Measurements from ENCODE around the gene FAM151A.
A peak's percentile ranks its signal among the peaks of the same experiment; 100 is the strongest.

The FAM151A gene

DNA sequence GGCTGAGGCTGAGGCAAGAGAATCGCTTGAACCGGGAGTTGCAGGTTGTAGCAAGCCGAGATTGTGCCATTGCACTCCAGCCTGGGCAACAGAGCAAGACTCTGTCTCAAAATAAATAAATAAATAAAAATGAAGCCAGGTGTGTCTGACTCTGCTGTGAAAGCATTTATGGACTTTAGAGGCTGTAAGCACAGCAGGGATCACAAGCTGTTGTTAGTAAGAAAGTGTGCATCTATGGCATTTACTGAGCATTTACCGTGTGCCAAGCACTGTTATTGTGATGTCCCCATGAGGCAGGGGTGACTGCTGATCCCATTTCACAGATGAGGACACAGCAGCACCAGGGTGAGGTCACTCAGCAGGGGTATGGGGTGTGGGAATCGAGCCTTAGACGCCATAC is 20.1 kb downstream of the FAM151A start:
- no peak for DNase-seq

GRCh38 chr1:54602554-54602953 is 20.8 kb downstream of the FAM151A start:
- DNase-seq, result no peak

DNA sequence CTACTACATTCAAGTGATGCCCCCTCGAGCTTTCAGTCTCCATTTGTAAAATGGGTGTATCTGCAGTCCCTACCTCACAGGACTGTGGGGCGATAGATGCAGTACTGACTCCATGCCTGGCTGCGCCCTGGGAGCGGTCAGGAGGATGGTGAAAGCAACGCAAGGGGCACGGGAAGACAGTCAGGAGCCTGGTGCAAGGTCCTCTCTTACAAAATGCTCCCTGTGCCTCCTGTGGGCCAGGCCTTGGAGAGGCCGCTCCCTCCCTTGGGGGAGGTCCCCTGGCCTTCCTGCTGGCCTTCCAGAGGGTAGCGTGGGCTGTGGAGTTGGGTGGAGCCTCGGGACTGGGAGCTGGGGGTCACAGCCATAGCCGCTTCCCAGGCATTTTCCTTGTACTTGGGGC is 21.6 kb downstream of the FAM151A start:
- no peak for DNase-seq

DNA sequence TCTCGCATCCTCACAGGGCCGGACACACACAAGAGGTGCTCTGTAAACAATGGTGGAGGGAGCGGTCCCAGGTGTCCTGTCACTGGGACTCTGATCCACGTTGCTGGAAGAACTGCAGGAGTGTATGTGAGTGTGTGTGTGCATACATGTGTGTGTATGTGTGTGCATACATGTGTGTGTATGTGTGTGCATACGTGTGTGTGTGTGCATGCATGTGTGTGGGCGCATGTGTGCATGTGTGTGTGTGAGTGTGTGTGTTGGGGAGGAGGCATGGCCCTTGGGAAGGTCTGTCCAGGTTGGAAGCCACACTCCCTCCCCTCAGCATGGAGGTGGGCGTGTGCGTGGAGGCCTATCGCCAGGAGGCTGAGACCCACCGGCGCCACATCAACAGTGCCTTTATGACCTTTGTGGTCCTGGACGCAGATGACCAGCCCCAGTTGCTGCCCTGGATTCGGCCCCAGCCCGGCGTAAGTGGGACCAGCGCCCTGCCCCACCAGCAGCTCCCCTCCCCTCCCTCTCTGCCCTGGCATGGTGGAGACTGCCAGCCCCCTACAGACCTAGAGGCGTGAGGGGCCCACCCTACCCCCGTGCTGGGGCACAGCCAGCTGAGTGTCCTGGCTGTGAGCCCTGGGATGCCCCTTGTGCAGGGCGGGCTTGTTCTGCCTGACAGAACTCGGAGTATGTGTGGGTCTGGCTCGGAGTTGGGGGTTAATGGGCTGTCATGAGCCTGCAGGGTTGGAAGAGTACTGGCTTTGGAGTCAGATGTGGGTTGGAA is 22.2 kb downstream of the FAM151A start:
- DNase-seq, result no peak

GRCh38 chr1:54599211-54599823 is 24.0 kb downstream of the FAM151A start:
- DNase-seq, result no peak

DNA sequence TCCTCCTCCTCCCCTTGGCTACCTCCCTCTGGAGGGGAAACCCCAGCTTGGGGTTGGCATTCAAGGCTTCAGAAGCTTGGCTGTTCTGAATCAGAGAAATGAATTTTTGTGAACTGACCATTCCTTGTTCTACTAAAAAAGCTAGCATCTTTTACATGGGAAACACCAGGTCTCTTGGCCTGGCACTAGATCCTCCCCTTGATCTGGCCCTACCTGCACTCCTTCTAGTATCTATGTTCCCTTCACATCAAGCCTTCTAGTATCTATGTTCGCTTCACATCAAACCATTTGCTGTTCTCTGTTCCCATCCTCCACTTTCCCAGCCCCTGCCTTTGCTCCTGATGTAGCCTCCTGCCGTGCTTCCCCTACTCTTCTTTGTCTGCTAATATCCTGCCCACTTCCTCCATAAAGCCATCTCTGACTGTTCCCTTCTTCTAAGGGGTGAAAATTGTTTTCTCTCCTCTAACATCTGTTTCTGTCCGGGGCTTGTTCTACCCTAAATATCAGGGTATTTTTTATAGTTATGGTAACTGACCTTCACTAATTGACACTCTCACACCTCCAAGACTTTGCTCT is 25.8 kb downstream of the FAM151A start:
- no peak for DNase-seq

GRCh38 chr1:54596756-54597155 is 26.6 kb downstream of the FAM151A start:
- DNase-seq, result no peak

GRCh38 chr1:54595956-54596498 is 27.3 kb downstream of the FAM151A start:
- DNase-seq, result no peak

DNA sequence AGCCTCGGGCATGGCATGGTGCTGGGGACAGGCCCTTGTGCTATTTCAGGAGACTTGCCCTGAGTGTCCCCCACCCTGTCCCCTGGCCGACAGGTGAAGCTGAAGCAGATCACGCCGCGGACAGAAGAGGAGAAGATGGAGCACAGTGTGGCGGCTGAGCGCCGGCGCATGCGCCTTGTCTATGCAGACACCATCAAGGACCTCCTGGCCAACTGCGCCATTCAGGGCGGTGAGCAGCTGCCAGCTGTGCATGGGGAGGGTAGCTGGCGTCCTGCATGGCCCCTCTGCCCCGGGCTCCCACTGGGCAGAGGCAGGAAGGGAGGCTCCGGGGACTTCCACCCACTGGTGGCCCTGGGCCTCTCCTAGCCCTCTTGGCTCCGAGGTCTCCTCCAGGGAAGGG is 28.9 kb downstream of the FAM151A start:
- DNase-seq, result no peak

DNA sequence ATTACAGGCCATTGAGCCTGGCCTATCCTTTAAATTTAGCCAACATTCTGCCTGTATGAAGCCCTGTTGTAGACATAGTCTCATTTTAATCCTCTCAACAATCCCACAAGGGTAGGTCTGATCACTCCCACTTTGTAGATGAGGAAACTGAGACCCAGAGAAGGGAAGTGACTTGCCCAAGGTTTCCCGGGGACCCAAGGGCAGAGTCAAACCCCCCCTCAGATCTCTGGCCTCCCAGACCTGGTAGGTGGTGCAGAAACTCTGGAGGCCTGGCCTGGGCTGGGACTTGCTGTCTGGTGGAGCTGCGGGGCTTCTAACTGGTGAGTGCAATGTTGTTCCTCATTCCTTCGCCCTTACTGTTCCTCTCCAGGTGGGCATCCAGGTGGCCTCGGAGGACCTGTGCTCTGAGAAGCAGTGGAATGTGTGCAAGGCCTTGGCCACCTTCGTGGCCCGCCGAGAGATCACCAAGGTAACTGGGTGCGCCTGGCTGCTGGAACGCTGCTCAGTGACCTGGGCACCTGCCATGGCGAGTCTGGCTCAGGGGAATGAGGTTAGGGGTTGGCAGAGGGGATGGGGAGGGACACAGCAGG is 29.7 kb downstream of the FAM151A start:
- DNase-seq, result no peak

GRCh38 chr1:54591127-54591756 is 32.1 kb downstream of the FAM151A start:
- DNase-seq, result no peak

- DNase-seq, result no peak
Observed at GRCh38 chr1:54588377-54588776, 34.9 kb downstream of the FAM151A start.

- no peak for DNase-seq
Observed at GRCh38 chr1:54585181-54586066, 37.9 kb downstream of the FAM151A start.

DNA sequence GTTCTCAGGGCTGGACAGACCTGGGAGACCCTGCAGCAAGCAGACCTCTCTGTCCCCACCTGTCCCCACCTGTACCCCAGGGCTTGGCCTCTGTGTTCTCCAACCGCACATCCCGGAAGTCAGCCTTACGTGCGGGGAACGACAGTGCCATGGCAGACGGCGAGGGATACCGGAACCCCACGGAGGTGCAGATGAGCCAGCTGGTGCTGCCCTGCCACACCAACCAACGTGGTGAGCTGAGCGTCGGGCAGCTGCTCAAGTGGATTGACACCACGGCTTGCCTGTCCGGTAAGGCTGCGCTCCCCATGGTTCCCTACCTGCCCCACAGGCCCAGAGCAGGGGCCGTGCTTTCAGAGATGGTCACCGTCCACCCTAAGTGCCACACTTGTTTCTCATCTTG is 38.8 kb downstream of the FAM151A start:
- no peak for DNase-seq

DNA sequence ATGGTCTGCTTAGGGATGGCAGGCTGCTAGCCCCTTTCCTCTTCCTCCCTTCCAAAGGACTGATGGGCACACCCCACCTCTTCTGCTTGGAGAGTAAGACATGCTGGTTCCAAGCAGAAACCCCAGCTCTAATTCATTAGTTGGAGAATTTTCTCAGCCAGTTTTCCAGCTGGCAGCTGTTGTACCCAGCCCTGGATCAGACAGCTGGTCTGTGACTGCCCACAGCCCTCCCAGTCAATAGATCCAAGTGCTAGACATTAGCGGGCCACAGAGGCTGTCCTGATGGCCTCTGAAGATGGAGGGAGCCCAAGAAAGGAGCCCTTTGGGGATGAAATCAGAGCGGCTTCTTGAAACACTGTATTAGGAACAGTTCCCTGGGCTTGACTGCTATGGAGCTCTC is 39.5 kb downstream of the FAM151A start:
- no peak for DNase-seq

GRCh38 chr1:54583307-54583686 is 40.0 kb downstream of the FAM151A start:
- DNase-seq, result no peak

DNA sequence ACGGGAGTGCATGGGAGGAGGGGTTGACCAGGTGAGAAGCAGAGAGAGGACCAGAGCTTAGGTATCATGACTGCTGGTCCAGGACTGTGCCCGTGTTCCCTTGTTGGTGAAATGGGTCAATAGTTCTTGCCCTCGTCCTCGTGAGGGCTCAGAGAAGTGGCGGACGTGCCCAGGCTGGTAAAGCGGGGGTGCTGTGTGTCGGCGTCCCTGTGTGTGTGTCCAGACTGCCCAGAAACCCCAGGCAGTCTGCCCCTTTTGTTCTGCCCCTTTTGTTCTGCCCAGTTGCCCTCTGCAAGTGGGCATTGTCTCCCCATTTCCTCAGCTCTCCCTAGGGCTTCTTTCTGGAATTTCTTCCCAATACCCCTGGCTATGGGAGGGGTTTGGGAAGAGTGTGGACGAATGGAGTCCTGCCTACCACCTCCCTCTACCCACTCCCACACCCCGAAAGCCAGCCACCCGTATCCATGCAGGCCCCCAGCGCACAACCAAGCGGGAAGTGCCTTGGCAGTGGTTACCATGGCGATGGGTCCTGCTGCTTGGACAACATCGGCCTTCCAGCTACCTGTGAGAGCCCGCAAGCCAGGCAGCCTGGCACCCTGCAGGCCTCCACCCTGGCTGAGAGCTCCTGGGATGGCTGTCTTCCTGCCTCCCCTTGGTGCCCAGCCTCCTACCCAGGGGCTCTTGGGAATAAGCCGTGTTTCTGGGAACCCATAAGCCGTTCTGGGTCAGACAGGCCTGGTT is 40.6 kb downstream of the FAM151A start:
- DNase-seq, result no peak

- peak; percentile 56 for DNase-seq
Observed at GRCh38 chr1:54581621-54582035, 41.7 kb downstream of the FAM151A start.

GRCh38 chr1:54580856-54581550 is 42.3 kb downstream of the FAM151A start:
- DNase-seq, result no peak

GRCh38 chr1:54579337-54579781 is 44.0 kb downstream of the FAM151A start:
- no peak for DNase-seq

- DNase-seq, result peak; percentile 44
Observed at GRCh38 chr1:54577612-54578011, 45.7 kb downstream of the FAM151A start.

Measured in hematopoietic multipotent progenitor cell treated with erythropoietin and hydrocortisone succinate and interleukin-3 and kit ligand, for 4 days (in vitro differentiated cells).